GM13976 (cell line): ENCODE measurements around the gene KRCC1.
"Not testable (repeated sequence)": the region's sequence is repeated elsewhere in the genome, so short reads cannot be mapped to it uniquely, and the experiment has no call there.

Source experiments
- DNase-seq: peaks from one replicate; pipeline ENCODE4 v3.0.0; 2012; ENCODE audit warnings: low spot score
- CTCF ChIP-seq: IDR thresholded peaks from 2 replicates; pipeline ENCODE4 v1.5.1; 2012; ENCODE audit warnings: borderline replicate concordance, mild to moderate bottlenecking; ENCODE audit not compliant: insufficient read depth; ENCODE audit errors: extremely low read depth, missing control alignments, control extremely low read depth
- in situ Hi-C: fragments of 300-500 bp; cut with MboI; formaldehyde crosslinking; loops from one replicate; pipeline ENCODE4 v1.12.0; 2022; ENCODE audit warnings: low sequenced_read_pairs, mixed read lengths, inconsistent platforms; ENCODE audit not compliant: unreplicated experiment

Gene KRCC1

GRCh38 chr2:88053934-88054781 is 1.4 kb downstream of the KRCC1 start:
- DNase-seq: no peak
- TF ChIP-seq CTCF: no peak
- in situ Hi-C loops: loop anchor here (25.0 kb wide), 1 partner anchor 608 kb away; no protein-coding TSS in a partner anchor

GRCh38 chr2:88053296-88053695 is 2.3 kb downstream of the KRCC1 start:
- in situ Hi-C loops: loop anchor here (25.0 kb wide), 1 partner anchor 609 kb away; no protein-coding TSS in a partner anchor
- no peak for TF ChIP-seq CTCF
- DNase-seq: no peak

- in situ Hi-C loops: loop anchor here (25.0 kb wide), 1 partner anchor 611 kb away; no protein-coding TSS in a partner anchor
- DNase-seq: no peak
- TF ChIP-seq CTCF: no peak
Measured at GRCh38 chr2:88051792-88052191, 3.8 kb downstream of the KRCC1 start.

GRCh38 chr2:88049622-88050021 is 6.0 kb downstream of the KRCC1 start:
- in situ Hi-C loops: loop anchor here (25.0 kb wide), 1 partner anchor 613 kb away; no protein-coding TSS in a partner anchor
- TF ChIP-seq CTCF: no peak
- no peak for DNase-seq

- in situ Hi-C loops: no loop called here
- DNase-seq: no peak
- TF ChIP-seq CTCF: no peak
Measured at GRCh38 chr2:88048541-88048940, 7.0 kb downstream of the KRCC1 start.

- in situ Hi-C loops, DNase-seq: not testable (repeated sequence)
Measured at GRCh38 chr2:88045561-88045960, 10.0 kb downstream of the KRCC1 start.

GRCh38 chr2:88042476-88042875 is 13.1 kb downstream of the KRCC1 start:
- DNase-seq: no peak
- in situ Hi-C loops: no loop called here
- TF ChIP-seq CTCF: no peak
